Measurements from ENCODE around the gene LIN37.
A peak's percentile ranks its signal among the peaks of the same experiment; 100 is the strongest.

Gene LIN37

GRCh38 chr19:35748106-35749020 is at the start of gene LIN37:
Gene LIN37, plus strand, starts transcription at chr19:35748576. Its CDS starts 149 bp downstream, at chr19:35748725.
- peak; percentile 100 for DNase-seq (ENCODE audit: low spot score)

GRCh38 chr19:35702223-35703012 is 46.0 kb upstream of the LIN37 start:
- DNase-seq (ENCODE audit: low spot score), result peak; percentile 99

- DNase-seq (ENCODE audit: low spot score), result no peak
These were observed 45.0 kb upstream of the LIN37 start for GRCh38 chr19:35703343-35703742.

GRCh38 chr19:35704218-35704617 is 44.2 kb upstream of the LIN37 start, which contains the start of gene ZBTB32:
Gene ZBTB32, plus strand, starts transcription at chr19:35704558. Its CDS starts 10,069 bp downstream, at chr19:35714627.
- DNase-seq (ENCODE audit: low spot score), result no peak

GRCh38 chr19:35708391-35708790 is 40.0 kb upstream of the LIN37 start:
- no peak for DNase-seq (ENCODE audit: low spot score)

GRCh38 chr19:35710784-35711723 is 37.3 kb upstream of the LIN37 start:
- no peak for DNase-seq (ENCODE audit: low spot score)

GRCh38 chr19:35712567-35713505 is 35.5 kb upstream of the LIN37 start:
- DNase-seq (ENCODE audit: low spot score), result no peak

- DNase-seq (ENCODE audit: low spot score), result no peak
These were observed 34.9 kb upstream of the LIN37 start for GRCh38 chr19:35713506-35713850.

GRCh38 chr19:35713904-35714495 is 34.4 kb upstream of the LIN37 start:
- no peak for DNase-seq (ENCODE audit: low spot score)

- DNase-seq (ENCODE audit: low spot score), result no peak
These were observed 33.6 kb upstream of the LIN37 start for GRCh38 chr19:35714601-35715354.

- no peak for DNase-seq (ENCODE audit: low spot score)
These were observed 33.0 kb upstream of the LIN37 start for GRCh38 chr19:35715355-35715809.

- no peak for DNase-seq (ENCODE audit: low spot score)
These were observed 32.2 kb upstream of the LIN37 start for GRCh38 chr19:35715981-35716800.

GRCh38 chr19:35716801-35717664 is 31.3 kb upstream of the LIN37 start:
- DNase-seq (ENCODE audit: low spot score), result peak; percentile 95

GRCh38 chr19:35717665-35718344 is 30.6 kb upstream of the LIN37 start, which contains the start of gene KMT2B:
Gene KMT2B, plus strand, starts transcription at chr19:35718003. Its CDS starts 16 bp downstream, at chr19:35718019.
- DNase-seq (ENCODE audit: low spot score), result no peak

- peak; percentile 20 for DNase-seq (ENCODE audit: low spot score)
These were observed 29.9 kb upstream of the LIN37 start for GRCh38 chr19:35718345-35719041.

Measured in globus pallidus (tissue), 1 donor.